ENCODE measurements around the gene KRT36. TPM values are rescaled to one million over a fixed set of nuclear protein-coding genes. Genes with fewer than 3 reads are reported as not detected.

Gene KRT36
- total RNA-seq, 2 experiments from 2014 or later = not detected

DNA sequence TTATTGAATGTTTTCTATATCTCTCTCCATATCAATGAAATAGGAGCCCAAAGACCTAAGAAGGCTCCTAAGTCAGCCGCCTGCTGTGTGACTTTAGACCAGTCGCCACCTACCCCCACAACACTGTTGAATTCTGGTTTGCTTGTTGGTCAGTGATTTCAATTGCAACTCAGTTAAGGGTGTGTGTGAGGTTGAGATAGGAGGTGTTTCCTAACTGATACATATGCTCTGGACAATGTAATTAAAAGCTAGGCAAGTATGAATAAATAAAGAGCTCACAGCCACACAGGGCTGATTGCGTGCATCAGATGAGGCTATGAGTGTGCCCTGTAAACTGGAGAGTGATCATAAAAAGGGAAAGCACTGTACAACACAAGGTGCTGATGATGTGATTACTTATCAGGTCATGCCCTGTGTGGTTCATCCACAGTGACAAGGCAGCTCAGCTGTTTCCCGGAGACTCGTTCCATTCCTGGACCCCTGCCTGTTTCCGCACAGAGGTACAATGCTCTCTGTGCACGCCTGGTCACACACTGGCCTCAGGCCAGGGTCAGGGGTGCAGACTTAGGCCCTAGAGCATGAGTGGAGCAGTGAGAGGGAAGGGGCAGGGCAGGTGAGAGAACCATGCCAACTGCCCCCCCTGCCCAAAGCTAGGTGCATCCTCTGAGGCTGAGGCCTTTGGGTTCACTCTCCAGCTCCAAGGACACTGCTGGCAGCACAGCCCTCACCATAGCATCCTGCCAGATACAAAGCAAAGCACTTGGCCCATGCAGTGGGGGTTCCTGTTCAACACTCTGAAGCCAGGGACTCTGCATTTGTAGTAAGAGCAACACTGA is 5.5 kb downstream of the KRT36 start:
- CTCF ChIA-PET = interaction anchor here (0.8 to 1.8 kb wide), 5 partner anchors 48 to 179 kb away, joined by 3 to 4 read pairs (median 3); no protein-coding TSS in a partner anchor
- ATAC-seq = no peak
- Mint-ChIP-seq H3K9me3 (no peaks in the 10 kb centered on the region), H3K27ac (no peak overlapping the region), H3K4me1 (ENCODE audit: low read depth) (no peaks in the 10 kb centered on the region), H3K27me3 (peaks cover 2% of the 10 kb centered on the region), H3K36me3 (ENCODE audit: low read depth) (no peaks in the 10 kb centered on the region), H3K4me3 (no peak overlapping the region)
- intact Hi-C loops (cut with micrococcal nuclease) = no loop called here
- TF ChIP-seq CTCF (IDR thresholded peaks at IDR 0.05) = no peak
- DNase-seq = no peak
- POLR2A ChIA-PET = interaction anchor here (1.3 kb wide), 1 partner anchor 11 kb away, joined by 4 read pairs; no protein-coding TSS in a partner anchor

GRCh38 chr17:41483531-41483930 is 6.2 kb downstream of the KRT36 start:
- DNase-seq = no peak
- no peak for ATAC-seq
- Mint-ChIP-seq H3K27me3 (peaks cover 2% of the 10 kb centered on the region), H3K4me3 (no peak overlapping the region), H3K4me1 (ENCODE audit: low read depth) (no peaks in the 10 kb centered on the region), H3K36me3 (ENCODE audit: low read depth) (no peaks in the 10 kb centered on the region), H3K9me3 (no peaks in the 10 kb centered on the region), H3K27ac (no peak overlapping the region)
- POLR2A ChIA-PET = no interaction called here
- TF ChIP-seq CTCF (IDR thresholded peaks at IDR 0.05) = no peak
- intact Hi-C loops (cut with micrococcal nuclease) = no loop called here
- CTCF ChIA-PET = interaction anchor here (1.8 kb wide), 1 partner anchor 65 kb away, joined by 4 read pairs; no protein-coding TSS in a partner anchor

DNA sequence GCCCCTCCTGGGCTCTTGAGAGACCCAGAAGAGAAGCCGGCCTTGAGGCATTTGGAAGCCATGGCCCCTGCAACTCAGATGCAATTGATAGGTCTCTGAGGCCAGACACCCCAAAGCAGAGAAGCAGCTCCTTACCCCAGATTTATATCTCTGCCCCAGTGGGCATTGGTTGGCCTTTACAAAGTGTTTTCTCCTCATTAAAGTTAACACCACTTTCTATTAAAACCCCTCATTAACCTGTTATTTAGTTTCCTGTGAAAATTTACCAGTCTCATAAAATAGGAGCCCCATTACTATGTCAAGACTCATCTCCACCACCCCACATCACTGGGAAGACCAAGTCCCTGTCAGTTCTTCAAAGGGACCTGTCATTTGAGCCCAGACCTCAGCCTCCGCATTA is 8.7 kb downstream of the KRT36 start, which contains the start of gene KRT35:
KRT35 (minus strand) TSS at position 116 of the 400 bp plus-strand sequence; CDS start at position 62, 54 bp downstream.
- Mint-ChIP-seq H3K4me3 (no peak within 1 kb of the TSS), H3K27ac (no peak within 1 kb of the TSS), H3K36me3 (ENCODE audit: low read depth) (no peaks in the 10 kb centered on the region), H3K9me3 (no peaks in the 10 kb centered on the region), H3K27me3 (peaks cover 2% of the 10 kb centered on the region), H3K4me1 (ENCODE audit: low read depth) (no peaks in the 10 kb centered on the region)
- DNase-seq (no peak), ATAC-seq (no peak)
- ChIA-PET CTCF (no interaction called here), POLR2A (no interaction called here)
- TF ChIP-seq CTCF (IDR thresholded peaks at IDR 0.05) = no peak
- intact Hi-C loops (cut with micrococcal nuclease) = no loop called here

DNA sequence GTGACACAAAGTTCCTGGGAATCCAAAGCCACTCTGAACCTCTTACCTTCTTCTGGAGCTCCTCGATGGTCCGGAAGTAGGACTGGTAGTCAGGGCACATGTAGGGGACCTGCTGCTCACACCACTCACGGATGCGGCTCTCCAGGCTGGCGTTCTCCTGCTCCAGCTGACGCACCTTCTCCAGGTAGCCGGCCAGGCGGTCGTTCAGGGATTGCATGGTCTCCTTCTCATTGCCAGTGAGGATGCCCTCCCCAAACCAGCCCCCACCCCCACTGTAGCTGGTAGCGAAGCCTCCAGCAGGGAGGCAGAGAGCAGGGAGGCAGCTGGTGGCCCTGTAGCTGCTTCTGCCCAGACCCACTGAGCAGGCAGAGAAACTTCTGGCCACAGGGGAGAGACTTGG is 9.1 kb downstream of the KRT36 start:
- Mint-ChIP-seq H3K36me3 (ENCODE audit: low read depth) (no peaks in the 10 kb centered on the region), H3K4me1 (ENCODE audit: low read depth) (no peaks in the 10 kb centered on the region), H3K27ac (no peak overlapping the region), H3K9me3 (no peaks in the 10 kb centered on the region), H3K27me3 (peaks cover 2% of the 10 kb centered on the region), H3K4me3 (no peak overlapping the region)
- intact Hi-C loops (cut with micrococcal nuclease) = no loop called here
- ChIA-PET CTCF (interaction anchor here (1.4 kb wide), 1 partner anchor 68 kb away, joined by 3 read pairs; no protein-coding TSS in a partner anchor), POLR2A (no interaction called here)
- no peak for TF ChIP-seq CTCF (IDR thresholded peaks at IDR 0.05)
- ATAC-seq (no peak), DNase-seq (no peak)

GRCh38 chr17:41480136-41480535 is 9.6 kb downstream of the KRT36 start:
- no peak for DNase-seq
- H3K4me1 Mint-ChIP-seq (ENCODE audit: low read depth) = no peaks in the 10 kb centered on the region
- ChIA-PET POLR2A (no interaction called here), CTCF (interaction anchor here (1.4 kb wide), 1 partner anchor 68 kb away, joined by 3 read pairs; no protein-coding TSS in a partner anchor)
- no peak overlapping the region for H3K27ac Mint-ChIP-seq
- TF ChIP-seq CTCF (IDR thresholded peaks at IDR 0.05) = no peak
- ATAC-seq = no peak
- H3K27me3 Mint-ChIP-seq = peaks cover 2% of the 10 kb centered on the region
- H3K4me3 Mint-ChIP-seq = no peak overlapping the region
- no peaks in the 10 kb centered on the region for H3K9me3 Mint-ChIP-seq
- intact Hi-C loops (cut with micrococcal nuclease) = no loop called here
- H3K36me3 Mint-ChIP-seq (ENCODE audit: low read depth) = no peaks in the 10 kb centered on the region
